HG03571 (cell line): Measurements from ENCODE around the gene MYCL.

ENCODE experiments used
- ATAC-seq: cut with Tn5 transposase; IDR thresholded peaks from one replicate; pipeline ENCODE4 v1.9.1; 2021; ENCODE audit not compliant: unreplicated experiment

The MYCL gene

DNA sequence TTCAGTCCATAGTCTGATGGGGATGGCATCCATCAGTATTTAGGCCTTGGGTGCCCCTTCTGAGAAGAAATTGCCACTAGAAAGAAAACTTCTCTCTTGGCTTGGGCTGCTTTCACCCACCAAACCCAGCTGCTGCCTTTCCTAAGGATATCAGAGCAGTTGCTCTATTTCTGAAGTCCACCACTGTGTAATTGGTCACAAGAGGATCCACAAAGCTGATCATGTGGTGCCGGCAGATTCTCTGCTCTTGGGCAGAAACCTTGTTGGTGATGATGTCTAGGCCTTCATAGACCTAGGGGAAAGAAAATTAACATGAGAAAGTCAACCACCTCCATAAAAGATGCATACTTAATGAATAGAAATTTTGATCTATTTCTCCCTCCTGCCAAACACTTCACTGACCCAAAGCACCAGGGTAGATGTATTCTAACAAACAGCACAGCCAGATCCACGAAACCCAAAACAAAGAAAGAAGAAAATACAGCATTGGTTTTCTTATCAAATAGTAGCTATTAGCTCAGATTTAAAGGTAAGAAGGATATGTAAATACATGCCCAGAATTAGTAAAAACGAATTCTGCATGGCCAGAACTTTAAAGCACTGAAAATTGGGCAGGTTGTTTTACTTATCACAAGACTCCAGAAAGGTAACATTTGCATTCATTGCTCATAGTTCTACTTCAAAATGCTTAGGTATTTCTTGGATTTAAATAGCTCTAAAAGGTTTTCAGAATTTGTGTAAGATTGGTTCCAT is 44.4 kb downstream of the MYCL start:
- no peak for ATAC-seq

DNA sequence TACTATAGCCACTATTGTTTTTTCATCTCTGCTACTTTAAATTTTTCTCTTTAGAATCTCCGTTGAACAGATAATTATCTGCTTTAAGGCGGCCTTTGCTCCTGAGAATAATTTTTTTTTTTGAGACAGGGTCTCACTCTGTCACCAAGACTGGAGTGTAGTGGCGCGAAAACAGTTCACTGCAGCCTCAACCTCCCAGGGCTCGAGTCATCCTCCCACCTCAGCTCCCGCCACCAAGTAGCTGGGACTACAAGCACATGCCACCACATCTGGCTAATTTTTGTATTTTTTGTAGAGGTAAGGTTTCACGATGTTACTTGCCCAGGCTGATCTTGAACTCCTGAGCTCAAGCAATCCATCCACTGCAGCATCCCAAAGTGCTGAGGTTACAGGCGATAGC is 47.0 kb downstream of the MYCL start:
- no peak for ATAC-seq

DNA sequence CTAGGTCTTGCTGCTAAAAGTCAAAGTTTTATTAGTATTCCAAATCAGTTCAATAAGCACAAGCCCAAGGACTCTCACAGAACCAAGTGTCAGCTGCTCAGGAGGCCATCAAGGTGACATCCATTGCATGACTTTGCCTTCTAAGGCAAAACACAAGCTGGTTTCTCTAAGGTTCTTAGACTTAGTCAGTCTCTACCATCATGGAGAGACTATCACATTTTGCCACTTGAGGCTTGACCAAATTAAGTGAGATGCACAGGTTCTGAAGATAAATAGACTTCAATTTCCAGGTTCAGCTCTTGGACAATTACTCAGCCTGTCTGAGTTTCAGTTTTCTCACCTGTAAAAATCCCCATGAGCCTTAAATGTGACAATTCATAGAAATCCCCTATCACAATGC is 47.4 kb downstream of the MYCL start:
- ATAC-seq = no peak

DNA sequence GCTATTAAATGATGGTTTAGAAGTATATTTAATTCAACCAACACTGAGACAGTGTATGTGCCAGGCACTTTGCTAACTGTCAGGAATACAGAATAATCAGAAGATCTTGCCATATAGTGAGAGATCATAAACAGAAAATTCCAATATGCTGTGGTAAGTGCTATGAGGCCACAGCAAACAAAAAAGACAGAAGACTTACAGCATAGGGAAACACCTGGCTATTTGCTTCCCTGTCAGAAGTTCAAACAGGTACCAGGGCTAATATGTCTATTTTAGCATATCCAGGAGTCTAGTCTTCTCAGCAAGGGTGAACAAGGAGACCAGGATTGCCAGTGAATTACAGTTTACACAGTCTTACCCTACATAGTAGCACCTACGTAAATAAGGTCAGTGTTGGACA is 48.8 kb downstream of the MYCL start:
- no peak for ATAC-seq

DNA sequence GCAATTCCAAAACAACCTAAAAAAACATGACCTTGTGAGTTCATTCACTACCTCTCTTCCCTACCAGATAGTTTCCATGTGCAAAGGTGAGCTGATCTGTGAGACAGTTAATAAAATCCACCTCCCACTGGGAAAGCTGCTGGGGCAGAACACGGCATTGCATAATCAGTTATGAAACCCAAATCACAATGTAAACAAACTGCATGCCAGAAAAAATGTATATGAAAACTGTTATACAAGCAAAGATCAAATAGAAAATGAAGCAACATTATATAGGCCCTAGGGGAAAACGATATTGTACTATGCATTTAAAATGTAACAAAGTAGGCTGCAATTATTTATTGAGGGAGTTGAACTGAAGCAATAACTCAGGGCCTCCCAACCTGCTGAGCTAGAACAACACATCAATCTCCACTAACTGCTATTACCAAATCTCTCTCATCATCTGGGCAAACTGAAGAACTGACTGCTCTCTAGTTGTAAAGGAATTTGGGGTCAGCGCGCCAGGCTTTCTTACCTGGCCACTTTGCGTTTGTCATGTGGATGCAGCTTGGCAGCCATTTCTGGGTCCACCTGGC is 49.4 kb downstream of the MYCL start:
- ATAC-seq = no peak

DNA sequence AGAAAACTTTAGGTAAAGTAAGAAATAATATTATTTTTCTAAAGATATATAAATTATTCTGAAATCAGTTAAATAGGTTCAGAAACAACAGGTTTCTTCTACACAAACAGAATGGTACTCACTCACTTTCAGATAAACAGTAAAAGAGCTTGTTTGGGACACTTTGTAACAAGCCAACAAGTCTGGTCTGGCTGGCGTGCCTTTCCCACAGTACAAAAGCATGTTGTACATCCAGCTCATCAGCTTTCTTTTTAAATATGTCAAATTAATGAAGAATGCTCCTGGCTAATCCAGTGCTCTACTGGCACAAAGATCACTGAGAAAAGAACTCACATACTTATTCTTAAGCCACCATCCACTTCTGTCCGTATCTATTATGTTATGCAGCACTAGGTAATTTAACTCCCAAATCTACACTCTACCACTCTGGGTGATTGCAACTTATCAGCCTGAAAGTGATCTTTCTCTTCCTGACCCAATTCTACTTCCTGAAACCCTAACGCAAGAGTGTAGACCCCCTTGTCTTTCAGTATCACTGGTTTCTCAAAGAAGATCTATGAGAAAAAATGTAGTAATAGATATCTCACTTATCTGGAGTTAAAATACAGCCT is 51.0 kb downstream of the MYCL start:
- ATAC-seq = no peak

DNA sequence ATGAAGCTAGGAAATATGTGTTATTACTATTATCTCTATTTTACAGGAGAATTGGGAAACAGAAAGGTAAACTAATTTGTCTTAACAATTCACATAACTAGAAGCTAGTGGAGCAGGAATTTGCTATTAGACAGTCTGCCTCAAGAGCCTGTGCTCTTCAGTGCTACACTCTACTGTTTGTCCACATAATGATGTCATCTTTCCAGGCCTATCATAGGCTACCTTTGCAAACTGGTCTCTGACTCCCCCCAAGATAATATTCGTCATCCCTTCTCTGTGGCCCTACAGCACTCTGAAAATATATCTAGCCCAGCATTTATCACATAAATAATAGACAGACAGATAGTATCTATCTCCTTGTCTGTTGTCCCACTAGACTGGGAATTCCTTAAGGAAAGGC is 52.5 kb downstream of the MYCL start:
- ATAC-seq = no peak

DNA sequence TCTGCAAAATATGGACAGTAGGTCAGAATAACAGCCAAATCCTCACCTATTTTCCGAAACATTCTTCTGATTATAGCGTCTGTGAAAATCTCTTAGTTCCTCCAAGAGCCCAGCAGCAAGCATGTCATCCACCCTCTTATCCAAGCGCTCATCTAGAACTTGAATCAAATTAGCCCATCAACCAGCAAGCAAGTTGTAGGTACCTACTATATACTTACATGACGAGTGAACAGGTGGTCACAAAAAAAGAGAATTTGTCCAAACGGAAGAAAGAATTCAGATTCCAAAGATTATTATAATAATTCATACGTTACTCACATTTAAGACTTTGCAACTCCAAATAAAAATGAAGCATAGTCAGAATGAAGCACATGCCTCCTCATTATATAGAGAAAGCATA is 53.8 kb downstream of the MYCL start:
- ATAC-seq = no peak

DNA sequence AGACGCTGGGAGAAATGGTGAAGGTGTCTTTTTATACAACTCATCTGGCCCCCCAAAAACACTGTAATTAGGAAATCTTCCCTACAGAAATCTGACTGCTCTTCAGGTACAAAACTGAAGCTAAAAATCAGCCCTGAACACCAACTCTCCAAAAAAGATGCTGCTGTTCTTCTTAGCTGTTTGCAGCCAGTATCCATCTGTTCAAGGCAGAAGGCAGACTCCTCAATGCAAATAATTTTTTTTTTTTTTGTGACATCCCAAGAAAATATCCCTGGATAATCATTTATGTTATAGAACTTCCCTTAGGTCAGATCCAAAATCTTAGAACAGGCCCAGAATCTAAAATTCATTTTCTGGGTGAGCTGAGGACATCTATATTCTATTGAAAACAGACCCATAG is 54.9 kb downstream of the MYCL start:
- no peak for ATAC-seq

DNA sequence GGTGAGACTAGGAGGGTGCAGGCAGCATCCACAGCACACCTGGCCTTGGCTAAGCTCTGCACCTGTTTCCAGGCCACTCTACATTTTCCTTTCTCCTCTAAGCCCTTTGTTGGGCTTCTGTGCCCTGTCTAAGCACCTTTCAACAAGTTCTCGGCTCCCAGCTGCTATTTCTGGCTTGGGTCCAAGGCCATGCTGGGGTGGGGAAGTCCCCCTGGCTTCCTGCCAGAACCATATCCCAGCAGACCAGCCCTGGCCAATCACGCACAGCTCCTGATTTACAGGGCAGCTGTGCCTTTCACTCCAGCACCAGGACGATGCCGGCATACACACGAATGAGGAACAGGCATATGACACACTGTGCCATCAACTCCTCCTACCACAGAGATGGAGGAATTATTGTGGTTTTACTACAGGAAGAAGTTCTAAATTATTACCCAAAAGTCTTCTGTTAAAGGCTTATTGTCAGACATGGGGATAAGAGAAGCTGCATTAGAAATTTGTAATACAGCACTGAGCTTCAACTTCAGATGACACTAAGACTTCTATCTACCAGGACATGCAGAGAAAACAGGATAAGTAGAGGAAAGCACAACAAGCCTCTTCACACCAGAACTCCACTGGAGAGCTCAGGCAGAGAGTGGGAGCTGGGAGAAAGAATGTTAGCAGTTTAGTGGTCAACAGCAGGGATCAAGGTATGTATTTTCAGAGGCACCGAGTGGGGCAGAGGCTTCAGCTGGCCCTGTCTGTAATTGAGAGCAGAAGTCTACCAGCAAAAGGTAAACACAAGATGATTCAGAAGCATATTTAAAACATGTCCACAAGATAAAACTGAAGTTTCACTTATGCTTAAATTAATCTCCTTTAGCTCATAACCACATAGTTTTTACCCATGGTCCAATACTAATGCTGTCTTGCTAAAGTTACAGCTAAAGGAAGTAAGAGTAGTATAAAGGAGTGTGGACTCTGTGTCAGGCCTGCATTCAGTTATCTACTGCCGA is 55.8 kb downstream of the MYCL start:
- ATAC-seq = peak; percentile 68
